Spinal cord (tissue), 10 donors: ENCODE results near the gene NAGS. TPM values are rescaled to one million over a fixed set of nuclear protein-coding genes. Genes with fewer than 3 reads are reported as not detected.
"Not testable (repeated sequence)": the region's sequence is repeated elsewhere in the genome, so short reads cannot be mapped to it uniquely, and the experiment has no call there.

Experiments used
- DNase-seq, 6 donors: peaks; one replicate each; pipeline versions ENCODE4 v3.0.0 to v3.0.0-alpha.2; 2013 to 2015; ENCODE audit warnings: low spot score in 6 of 6, low read depth in 4 of 6
- H3K27ac ChIP-seq: one replicate; pipeline ENCODE4 v1.5.1; 2013; ENCODE audit warnings: low read depth, low read length, control low read depth
- H3K27me3 ChIP-seq: one replicate; pipeline ENCODE4 v1.6.1; 2013; ENCODE audit warnings: low read length; ENCODE audit not compliant: control insufficient read depth, insufficient read depth
- H3K36me3 ChIP-seq: one replicate; pipeline ENCODE4 v1.6.1; 2013; ENCODE audit warnings: low read length; ENCODE audit not compliant: control insufficient read depth, insufficient read depth
- H3K4me1 ChIP-seq: one replicate; pipeline ENCODE4 v1.6.1; 2013; ENCODE audit warnings: low read length; ENCODE audit not compliant: control insufficient read depth, insufficient read depth
- H3K4me3 ChIP-seq: one replicate; pipeline ENCODE4 v1.5.1; 2013; ENCODE audit warnings: low read depth, low read length, control low read depth
- H3K9me3 ChIP-seq: one replicate; pipeline ENCODE4 v1.6.1; 2013; ENCODE audit warnings: low read length; ENCODE audit not compliant: control insufficient read depth, insufficient read depth
- WGBS: methylation state at CpG from one replicate; pipeline ENCODE4 v1.1.5; 2013; ENCODE audit warnings: missing lambda C conversion rate; ENCODE audit not compliant: insufficient coverage; 5-methylcytosine and 5-hydroxymethylcytosine counted together
- long read RNA-seq, 4 donors: transcript quantifications; one replicate each; lab custom pipeline, GENCODE V29; 2026
- polyA plus RNA-seq, 2 donors: library from polyadenylated mRNA; unstranded; fragments of 120-200 nt; gene quantifications; one replicate each; pipeline ENCODE4 v1.2.1, GENCODE V29; 2013; ENCODE audit not compliant: insufficient read length in 2 of 2
- total RNA-seq, 2 donors: library from RNA; depleted of rRNA in 1 of 2; stranded (reverse); fragments of 120-200 nt in 1 of 2; fragments of >200 nt in 1 of 2; gene quantifications; one replicate each; pipeline versions ENCODE4 v1.2.3 to v1.2.4, GENCODE V29; 2013 to 2014
- donor health status: healthy.

The NAGS gene
- total RNA-seq (1 to 10 TPM; 1.6 to 3.5 TPM), polyA plus RNA-seq (1 to 10 TPM; 1.4 to 2.0 TPM)
- long read RNA-seq, donor 1, partial matches to known transcripts = 0 of 1 reads
- long read RNA-seq, donor 1, other reads (novel, unspliced or antisense) = 0 of 1 reads
- long read RNA-seq, donor 2 = 0 reads
- long read RNA-seq, donor 3 = 0 reads
- long read RNA-seq, donor 4, partial matches to known transcripts = 9 of 9 reads
- long read RNA-seq, donor 4, other reads (novel, unspliced or antisense) = 0 of 9 reads

DNA sequence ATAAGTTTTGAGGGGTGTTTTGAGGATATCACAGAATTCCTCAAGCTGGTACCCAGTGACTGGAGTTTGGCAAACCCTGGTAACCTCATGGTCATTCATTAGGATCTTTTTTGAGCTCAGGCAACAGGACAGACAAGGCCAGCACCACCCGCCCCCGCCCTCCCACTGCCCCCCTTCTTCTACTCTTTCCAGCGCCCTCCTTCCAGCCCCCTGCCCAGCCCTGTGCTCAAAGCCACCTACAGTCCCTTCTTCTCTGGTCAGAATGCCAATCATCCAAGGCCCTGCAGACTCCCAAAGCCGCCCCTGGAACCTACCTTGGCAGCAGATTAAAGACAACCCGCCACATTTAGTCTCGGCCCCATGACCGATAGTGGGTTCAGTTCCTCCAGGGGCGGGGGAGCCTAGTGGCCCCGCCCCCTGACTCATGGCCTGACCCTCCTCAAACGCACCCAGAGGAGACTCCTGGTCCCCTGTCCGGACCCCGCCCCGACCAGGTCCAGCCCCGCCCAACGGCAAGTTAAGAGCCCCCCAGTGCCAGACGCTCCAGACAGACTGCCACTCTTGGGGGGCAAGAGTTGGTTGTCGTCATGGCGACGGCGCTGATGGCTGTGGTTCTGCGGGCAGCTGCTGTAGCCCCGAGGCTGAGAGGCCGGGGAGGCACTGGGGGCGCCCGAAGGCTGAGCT is at the start of gene NAGS:
Gene NAGS (plus strand): TSS at position 546 of the 684 bp plus-strand sequence. CDS start 42 bp downstream, at position 588.
- Histone ChIP-seq H3K4me3 (no peak within 1 kb of the TSS), H3K36me3 (peaks cover 11% of the 10 kb centered on the region), H3K9me3 (no peaks in the 10 kb centered on the region), H3K27me3 (peaks cover 62% of the 10 kb centered on the region), H3K4me1 (peaks cover 40% of the 10 kb centered on the region), H3K27ac (no peak within 1 kb of the TSS)
- WGBS = 2% methylated on average over 24 of the region's 25 CpGs
- DNase-seq = no peak

- no peaks in the 10 kb centered on the region for H3K9me3 ChIP-seq
- no peak for DNase-seq
- no peak overlapping the region for H3K4me3 ChIP-seq
- H3K27me3 ChIP-seq = peaks cover 39% of the 10 kb centered on the region
- no peak overlapping the region for H3K27ac ChIP-seq
- WGBS = 88% methylated on average over 4 of the region's 8 CpGs
- peaks cover 14% of the 10 kb centered on the region for H3K4me1 ChIP-seq
- H3K36me3 ChIP-seq = no peaks in the 10 kb centered on the region
Measured at GRCh38 chr17:43956222-43956621, 48.2 kb upstream of the NAGS start.

DNA sequence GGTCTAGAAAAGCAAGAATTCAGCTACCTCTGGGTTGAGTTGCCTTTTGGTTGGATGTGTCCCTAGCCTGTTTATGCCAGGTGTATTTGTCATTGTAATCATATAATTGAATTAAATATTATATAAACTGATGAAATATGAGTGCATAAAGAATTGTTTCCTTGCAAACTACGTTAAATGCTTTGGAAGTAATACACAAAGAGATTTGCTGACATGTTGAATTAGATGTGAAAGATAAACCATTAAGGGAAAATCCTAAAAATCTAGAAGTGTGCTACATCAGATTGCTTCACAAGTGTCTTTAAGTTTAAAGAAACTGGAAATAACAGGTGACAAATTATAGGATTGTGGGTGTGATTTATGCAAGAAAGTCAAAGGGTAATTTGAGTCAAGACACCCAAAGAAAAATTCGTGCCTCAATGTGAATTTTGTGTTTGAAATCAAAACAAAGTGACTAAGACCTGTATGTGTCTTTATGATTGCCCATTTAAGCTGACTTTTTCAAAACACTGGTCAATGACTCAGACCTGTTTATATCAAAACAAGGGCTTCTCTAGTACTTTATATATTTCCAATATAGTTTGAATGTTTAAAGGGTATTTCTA is 45.6 kb upstream of the NAGS start:
- no peaks in the 10 kb centered on the region for H3K9me3 ChIP-seq
- H3K36me3 ChIP-seq = no peaks in the 10 kb centered on the region
- no peak for DNase-seq
- no peak overlapping the region for H3K27ac ChIP-seq
- no peaks in the 10 kb centered on the region for H3K4me1 ChIP-seq
- H3K4me3 ChIP-seq = no peak overlapping the region
- H3K27me3 ChIP-seq = peaks cover 13% of the 10 kb centered on the region
- WGBS = no CpG with 5 or more reads among the region's 2 CpGs

DNA sequence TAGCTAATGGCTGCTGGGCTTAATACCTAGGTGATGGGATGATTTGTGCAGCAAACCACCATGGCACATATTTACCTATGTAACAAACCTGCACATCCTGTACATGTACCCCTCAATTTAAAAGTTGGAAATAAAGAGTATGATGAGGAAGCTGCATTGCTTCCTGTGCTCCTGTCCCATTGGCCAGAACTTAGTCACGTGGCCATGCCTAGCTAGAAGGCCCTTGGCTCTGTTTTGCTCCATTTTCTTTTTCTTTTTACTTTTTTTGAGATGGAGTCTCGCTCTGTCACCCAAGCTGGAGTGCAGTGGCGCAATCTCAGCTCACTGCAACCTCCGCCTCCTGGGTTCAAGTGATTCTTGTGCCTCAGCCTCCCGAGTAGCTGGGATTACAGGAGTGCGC is 43.1 kb upstream of the NAGS start:
- H3K27ac ChIP-seq, H3K4me1 ChIP-seq, H3K27me3 ChIP-seq, DNase-seq, H3K9me3 ChIP-seq, H3K4me3 ChIP-seq, H3K36me3 ChIP-seq: not testable (repeated sequence)
- 90% methylated on average over 4 of the region's 6 CpGs for WGBS

GRCh38 chr17:43961954-43962353 is 42.5 kb upstream of the NAGS start:
- Histone ChIP-seq H3K27ac (no peak overlapping the region), H3K36me3 (no peaks in the 10 kb centered on the region), H3K4me1 (no peaks in the 10 kb centered on the region), H3K4me3 (no peak overlapping the region), H3K27me3 (no peaks in the 10 kb centered on the region), H3K9me3 (no peaks in the 10 kb centered on the region)
- WGBS = 78% methylated on average over 1 of the region's 2 CpGs
- DNase-seq = no peak

GRCh38 chr17:43962479-43962878 is 41.9 kb upstream of the NAGS start:
- Histone ChIP-seq H3K36me3 (no peaks in the 10 kb centered on the region), H3K27ac (no peak overlapping the region), H3K27me3 (no peaks in the 10 kb centered on the region), H3K4me3 (no peak overlapping the region), H3K9me3 (no peaks in the 10 kb centered on the region), H3K4me1 (no peaks in the 10 kb centered on the region)
- DNase-seq = no peak
- WGBS = 63% methylated on average over 6 of the region's 7 CpGs

DNA sequence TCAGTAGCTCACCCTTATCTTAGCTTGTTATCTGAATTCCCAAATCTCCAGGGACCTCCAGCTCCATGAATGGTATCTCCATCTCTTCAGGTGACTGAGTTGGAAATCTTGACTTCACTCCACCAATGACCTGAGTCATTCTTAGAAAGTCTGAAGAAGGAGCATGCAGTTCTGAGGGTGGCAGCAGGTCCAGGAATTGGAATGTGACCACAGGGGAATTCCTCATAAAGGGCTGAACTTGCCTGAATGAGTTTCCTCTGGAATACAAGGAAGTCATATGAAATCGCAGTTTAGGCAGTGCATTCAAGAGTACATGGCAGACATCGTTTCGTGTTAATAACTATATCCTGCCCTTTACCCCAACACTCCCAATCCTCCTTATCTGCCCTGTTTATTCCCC is 38.1 kb upstream of the NAGS start:
- Histone ChIP-seq H3K4me1 (no peaks in the 10 kb centered on the region), H3K9me3 (no peaks in the 10 kb centered on the region), H3K36me3 (no peaks in the 10 kb centered on the region), H3K4me3 (no peak overlapping the region), H3K27me3 (no peaks in the 10 kb centered on the region), H3K27ac (no peak overlapping the region)
- no CpG with 5 or more reads among the region's 3 CpGs for WGBS
- no peak for DNase-seq

DNA sequence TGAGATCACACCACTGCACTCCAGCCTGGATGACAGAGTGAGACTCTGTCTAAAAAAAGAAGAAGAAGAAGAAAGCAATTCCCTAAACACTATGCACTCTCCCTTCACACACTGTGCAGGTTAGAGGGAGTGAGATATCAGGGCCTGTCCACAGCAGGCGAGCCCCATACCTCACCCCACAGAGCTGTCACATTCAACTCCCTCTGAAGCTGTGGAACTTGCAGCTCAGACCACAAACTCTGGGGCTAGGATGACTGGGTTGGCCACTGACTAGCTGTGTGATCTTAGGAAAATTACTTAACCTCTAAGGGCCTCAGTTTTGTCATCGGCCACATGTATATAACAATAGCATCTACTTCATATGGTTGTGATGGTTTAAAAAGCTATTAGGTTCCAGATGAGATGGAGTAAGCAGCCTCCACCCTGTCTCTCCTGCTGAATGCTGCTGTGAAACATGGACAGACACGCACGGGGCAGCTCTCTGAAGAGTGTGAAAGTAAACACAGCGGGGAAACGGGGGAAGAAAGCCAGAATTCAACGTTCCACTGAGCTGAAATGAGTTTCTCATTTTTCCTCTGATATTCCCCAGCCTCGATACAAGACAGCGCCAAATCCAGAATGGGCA is 37.1 kb upstream of the NAGS start:
- DNase-seq = no peak
- H3K9me3 ChIP-seq = no peaks in the 10 kb centered on the region
- H3K27ac ChIP-seq = no peak overlapping the region
- no peaks in the 10 kb centered on the region for H3K36me3 ChIP-seq
- H3K27me3 ChIP-seq = no peaks in the 10 kb centered on the region
- 34% methylated on average over 4 of the region's 9 CpGs for WGBS
- no peak overlapping the region for H3K4me3 ChIP-seq
- H3K4me1 ChIP-seq = no peaks in the 10 kb centered on the region

DNA sequence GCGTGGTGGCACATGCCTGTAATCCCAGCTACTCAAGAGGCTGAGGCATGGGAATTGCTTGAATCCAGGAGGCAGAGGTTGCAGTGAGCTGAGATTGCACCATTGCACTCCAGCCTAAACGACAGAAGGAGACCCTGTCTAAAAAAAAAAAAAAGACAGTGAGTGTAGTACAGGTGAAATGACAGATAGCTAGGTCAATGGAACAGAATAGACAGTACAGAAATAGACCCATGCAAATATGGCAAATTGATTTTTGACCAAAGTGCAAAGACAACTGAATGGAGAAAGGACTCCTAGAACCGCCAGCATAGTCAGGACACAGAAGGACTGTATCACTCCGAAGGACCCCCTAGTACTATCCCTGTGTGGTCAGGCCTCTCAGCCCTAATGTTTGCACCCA is 34.1 kb upstream of the NAGS start:
- Histone ChIP-seq H3K4me1 (no peaks in the 10 kb centered on the region), H3K4me3 (no peak overlapping the region), H3K27ac (no peak overlapping the region), H3K36me3 (no peaks in the 10 kb centered on the region), H3K9me3 (no peaks in the 10 kb centered on the region), H3K27me3 (peaks cover 2% of the 10 kb centered on the region)
- no peak for DNase-seq
- WGBS = 77% methylated on average over 2 of the region's 4 CpGs
